Endothelial cell of umbilical vein (primary cell): ENCODE measurements around the gene AMBP. TPM values are rescaled to one million over a fixed set of nuclear protein-coding genes. Genes with fewer than 3 reads are reported as not detected.
A peak's percentile ranks its signal among the peaks of the same experiment; 100 is the strongest.

Experiments used
- BruUV-seq: library from RNA; stranded (reverse); fragments of 400-500 nt; replicated peaks from 2 replicates; lab custom pipeline; 2021; lab: Mats Ljungman, UMichigan
- CTCF ChIA-PET: fragments of 300-600, 350-600 bp; sonication (Branson Sonifier 250); formaldehyde crosslinking; loops from one replicate; lab custom pipeline; 2021; ENCODE audit warnings: antibody characterized with exemption, inconsistent platforms; lab: Charles Lee
- POLR2A ChIA-PET: fragments of 300-600, 350-600 bp; sonication (Branson Sonifier 250); formaldehyde crosslinking; loops from one replicate; lab custom pipeline; 2021; ENCODE audit warnings: antibody characterized with exemption, inconsistent platforms; lab: Charles Lee
- DNase-seq: peaks from one replicate; pipeline ENCODE4 v3.0.0-alpha.2; 2011; ENCODE audit warnings: low read depth, low spot score
- FAIRE-seq: peaks from 2 replicates; lab custom pipeline; 2011; peaks lifted over from hg19 to GRCh38; lab: Jason Lieb, UNC
- H2AFZ ChIP-seq: 2 replicates; pipeline ENCODE4 v1.6.0; 2012; ENCODE audit warnings: low read depth, low read length, control low read depth, inconsistent platforms
- H3K27ac ChIP-seq: 2 replicates; pipeline ENCODE4 v1.5.1; 2011; ENCODE audit warnings: low read depth, mild to moderate bottlenecking, control low read depth, low read length, moderate library complexity; ENCODE audit not compliant: insufficient read depth
- H3K27me3 ChIP-seq, 2 experiments: 2 replicates each; pipeline versions ENCODE4 v1.6.0 to v1.6.1; 2011; ENCODE audit warnings: low read length in 2 of 2, mixed read lengths in 1 of 2; ENCODE audit not compliant: control insufficient read depth in 2 of 2, insufficient read depth in 2 of 2
- H3K36me3 ChIP-seq, 2 experiments: 2 replicates in 1 of 2; 3 replicates in 1 of 2; pipeline ENCODE4 v1.5.1; 2011; ENCODE audit warnings: low read length in 2 of 2, mild to moderate bottlenecking in 1 of 2, moderate library complexity in 1 of 2; ENCODE audit not compliant: control insufficient read depth in 2 of 2, insufficient read depth in 2 of 2; ENCODE audit errors: extremely low read depth in 1 of 2
- H3K4me1 ChIP-seq: 3 replicates; pipeline ENCODE4 v1.5.1; 2011; ENCODE audit warnings: mild to moderate bottlenecking, low read length; ENCODE audit not compliant: control insufficient read depth, insufficient read depth; ENCODE audit errors: extremely low read depth
- H3K4me2 ChIP-seq: 2 replicates; pipeline ENCODE4 v1.6.1; 2011; ENCODE audit warnings: low read length, control low read depth, mixed read lengths; ENCODE audit not compliant: insufficient read depth
- H3K4me3 ChIP-seq, 3 experiments: fragments of 200-600 bp in 1 of 3; sonication (generic), shearing (Covaris generic) in 1 of 3; replicated peaks in 1 of 3; 2 replicates each; pipeline ENCODE4 v1.5.1; 2011 to 2016; ENCODE audit warnings: control low read depth in 3 of 3, low read length in 3 of 3, mild to moderate bottlenecking in 2 of 3, inconsistent platforms in 1 of 3, low read depth in 1 of 3, moderate library complexity in 1 of 3; ENCODE audit not compliant: insufficient read depth in 1 of 3
- H3K79me2 ChIP-seq: 2 replicates; pipeline ENCODE4 v1.6.0; 2012; ENCODE audit warnings: low read length, inconsistent platforms; ENCODE audit not compliant: control insufficient read depth, insufficient read depth
- H3K9ac ChIP-seq: replicated peaks from 2 replicates; pipeline ENCODE3; 2011; ENCODE audit warnings: low read length, control low read depth; ENCODE audit not compliant: insufficient read depth; ENCODE audit errors: extremely low read depth
- H3K9me1 ChIP-seq: replicated peaks from 3 replicates; pipeline ENCODE4 v1.6.0; 2011; ENCODE audit warnings: mild to moderate bottlenecking, low read length; ENCODE audit not compliant: control insufficient read depth, insufficient read depth; ENCODE audit errors: extremely low read depth
- H3K9me3 ChIP-seq: replicated peaks from 2 replicates; pipeline ENCODE4 v1.5.1; 2012; ENCODE audit warnings: low read length, inconsistent platforms; ENCODE audit not compliant: control insufficient read depth, insufficient read depth
- H4K20me1 ChIP-seq: replicated peaks from 2 replicates; pipeline ENCODE3; 2011; ENCODE audit warnings: mild to moderate bottlenecking, low read length; ENCODE audit not compliant: control insufficient read depth, insufficient read depth; ENCODE audit errors: extremely low read depth
- CTCF ChIP-seq, 2 donors: IDR thresholded peaks; 1 replicate in 1 of 2; 2 replicates in 1 of 2; pipeline ENCODE4 v1.5.1; 2011; ENCODE audit warnings: low read length in 2 of 2, mild to moderate bottlenecking in 2 of 2, moderate library complexity in 2 of 2, control low read depth in 1 of 2, inconsistent platforms in 1 of 2, low read depth in 1 of 2; ENCODE audit not compliant: insufficient read depth in 1 of 2; ENCODE audit errors: extremely low read depth in 1 of 2
- FOS ChIP-seq: IDR thresholded peaks from 2 replicates; pipeline ENCODE4 v1.6.1; 2011; ENCODE audit warnings: mild to moderate bottlenecking, low read length, moderate library complexity, borderline replicate concordance; ENCODE audit not compliant: insufficient read depth
- dilution Hi-C: fragments of 300-500 bp; cut with MboI; formaldehyde crosslinking; loops from one replicate; pipeline ENCODE4 v1.15.0; 2019; ENCODE audit warnings: low sequenced_read_pairs; ENCODE audit not compliant: extremely low pct_ligation_motif_present
- intact Hi-C: fragments of 100-400 bp; cut with micrococcal nuclease; formaldehyde crosslinking; loops from one replicate; pipeline ENCODE4 v1.10.0; 2022
- polyA plus RNA-seq, 4 experiments: library from polyadenylated mRNA; depleted of rRNA in 3 of 4; stranded (reverse) in 3 of 4; unstranded in 1 of 4; fragments of >200 nt; gene quantifications; 2 replicates each; pipeline versions ENCODE4 v1.2.1 to v1.2.3, GENCODE V29; 2011 to 2012; ENCODE audit warnings: missing spikeins in 1 of 4
- total RNA-seq: library from RNA; stranded (reverse); gene quantifications from 2 replicates; pipeline ENCODE4 v1.2.3, GENCODE V29; 2021

The AMBP gene
- total and polyA plus RNA-seq, 2 donors (not counting 3 experiments of a cell fraction or from before 2014, with no cell fraction given): not detected

DNA sequence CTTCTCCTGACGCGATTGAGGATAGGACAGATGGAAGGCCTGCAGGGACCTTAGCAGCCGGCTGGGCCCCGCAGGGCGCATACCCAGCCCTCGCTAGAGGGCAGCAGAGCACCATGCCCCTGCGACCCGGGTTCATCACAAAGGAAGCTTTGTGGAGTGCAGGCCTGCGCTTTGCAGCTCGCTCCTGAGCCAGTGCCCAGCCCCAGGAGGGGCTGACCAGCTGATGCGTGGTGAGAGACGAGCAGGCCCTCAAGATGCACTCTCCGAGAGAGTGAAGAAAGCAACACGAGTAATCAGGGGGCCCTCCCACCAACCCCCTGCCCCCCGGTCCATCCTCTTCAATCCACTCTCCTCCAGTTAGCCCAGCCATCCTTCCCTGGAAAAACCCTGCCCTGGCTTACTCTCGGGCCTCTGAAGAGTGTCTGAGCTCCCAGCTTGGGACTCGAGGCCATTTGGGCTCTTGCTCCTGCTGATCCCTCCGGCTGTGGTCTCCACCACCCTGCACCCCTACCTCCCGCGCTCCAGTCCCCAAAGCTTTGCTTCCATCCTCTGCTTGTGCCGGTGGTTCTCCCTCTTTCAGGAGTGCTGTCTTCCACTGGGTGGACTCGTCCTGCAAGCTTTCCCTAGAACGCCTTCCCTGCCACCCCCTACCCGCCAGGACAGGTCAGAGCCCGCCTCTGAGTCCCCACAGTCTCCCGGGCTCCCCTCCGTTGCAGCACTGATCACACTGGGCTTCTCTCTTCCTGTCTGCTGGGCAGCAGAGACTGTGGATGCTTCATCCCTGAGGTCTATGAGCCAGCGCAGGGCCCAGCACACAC, 30.1 kb upstream of the AMBP start:
- Histone ChIP-seq H3K4me1 (peaks cover 10% of the 10 kb centered on the region), H3K27me3 (peaks cover 3 to 7% of the 10 kb centered on the region in 2 experiments), H4K20me1 (no peaks in the 10 kb centered on the region), H3K9me1 (no peaks in the 10 kb centered on the region), H3K36me3 (no peaks in the 10 kb centered on the region), H3K27ac (no peak overlapping the region), H3K79me2 (no peaks in the 10 kb centered on the region), H3K9me3 (no peaks in the 10 kb centered on the region), H3K4me3 (no peak overlapping the region), H2AFZ (peak overlapping the region; percentile 36), H3K9ac (no peak overlapping the region), H3K4me2 (no peak overlapping the region)
- CTCF ChIA-PET: interaction anchor here (0.6 to 6.5 kb wide), 70 partner anchors 8 to 888 kb away, joined by 3 to 277 read pairs (median 6); partner anchors contain the start of genes AKNA, COL27A1, FKBP15 and KIF12
- POLR2A ChIA-PET: interaction anchor here (0.6 kb wide), 1 partner anchor 182 kb away, joined by 3 read pairs; no protein-coding TSS in a partner anchor
- DNase-seq (peak; percentile 74), FAIRE-seq (peak; percentile 82)
- dilution Hi-C loops (no loop called here), intact Hi-C loops (loop anchor here (1.0 kb wide), 6 partner anchors 26 to 371 kb away; partner anchors contain the start of gene COL27A1)
- BruUV-seq: no TSS peak
- TF ChIP-seq CTCF (IDR thresholded peaks at IDR 0.05; ENCODE audit: extremely low read depth in 1 of 2, insufficient read depth in 1 of 2, low read depth in 1 of 2, low read length in 2 of 2): peak; percentile 97 to 99
- no peak for TF ChIP-seq FOS
